ENCODE data around the gene SLC35D2. TPM values are rescaled to one million over a fixed set of nuclear protein-coding genes. Genes with fewer than 3 reads are reported as not detected.
"Not testable (repeated sequence)": the region's sequence is repeated elsewhere in the genome, so short reads cannot be mapped to it uniquely, and the experiment has no call there.

Gene SLC35D2
- polyA plus RNA-seq, 5 donors = 28.1 to 30.8 (median 30.2) TPM

- DNase-seq = no peak
Observed at GRCh38 chr9:96363175-96363967, 20.1 kb downstream of the SLC35D2 start.

GRCh38 chr9:96362119-96362518 is 21.4 kb downstream of the SLC35D2 start:
- DNase-seq = not testable (repeated sequence)

DNA sequence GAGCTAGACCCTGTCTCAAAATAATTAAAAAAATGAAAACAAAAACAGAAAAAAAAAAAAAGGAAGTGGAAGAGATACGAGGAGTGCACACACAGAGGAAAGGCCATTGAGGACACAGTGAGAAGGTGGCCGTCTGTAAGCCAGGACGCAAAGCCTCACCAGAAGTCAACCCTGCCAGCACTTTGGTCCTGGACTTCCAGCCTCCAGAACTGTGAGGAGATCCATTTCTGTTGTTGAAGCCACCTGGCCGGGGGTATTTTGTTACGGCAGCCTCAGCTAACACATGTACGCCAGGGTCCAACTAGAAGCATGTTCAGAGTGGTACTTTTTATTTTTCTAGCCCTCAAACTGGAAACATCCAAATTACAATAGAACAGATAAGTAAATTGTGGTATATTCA is 21.8 kb downstream of the SLC35D2 start:
- DNase-seq = no peak

DNA sequence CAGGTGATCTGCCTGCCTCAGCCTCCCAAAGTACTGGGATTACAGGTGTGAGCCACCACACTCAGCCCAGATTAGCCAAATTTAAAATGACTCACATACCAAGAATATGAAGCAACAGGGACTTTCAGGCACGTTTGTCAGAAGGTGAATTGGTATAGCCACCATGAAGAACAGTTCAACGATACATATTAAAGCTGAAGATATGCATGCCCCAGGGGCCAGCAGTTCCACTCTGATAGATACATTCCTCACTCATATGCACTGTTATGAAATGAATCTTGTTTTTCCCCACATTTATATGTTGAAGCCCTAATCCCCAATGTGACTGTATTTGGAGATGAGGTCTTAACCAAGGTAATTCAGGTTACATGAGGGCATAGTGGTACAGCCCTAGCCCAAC is 22.5 kb downstream of the SLC35D2 start:
- DNase-seq = no peak

DNA sequence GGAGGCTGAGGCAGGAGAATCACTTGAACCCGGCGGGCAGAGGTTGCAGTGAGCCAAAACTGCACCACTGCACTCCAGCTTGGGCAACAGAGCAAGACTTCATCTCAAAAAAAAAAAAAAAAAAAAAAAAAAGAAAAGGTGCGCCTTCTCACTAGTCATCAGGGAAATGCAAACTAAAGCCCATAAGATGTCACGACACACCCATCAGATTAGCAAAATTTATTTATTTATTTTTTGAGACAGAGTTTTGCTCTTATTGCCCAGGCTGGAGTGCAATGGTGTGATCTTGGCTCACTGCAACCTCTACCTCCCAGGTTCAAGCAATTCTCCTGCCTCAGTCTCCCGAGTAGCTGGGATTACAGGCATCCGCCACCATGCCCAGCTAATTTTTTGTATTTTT is 23.0 kb downstream of the SLC35D2 start:
- not testable (repeated sequence) for DNase-seq

GRCh38 chr9:96350866-96351265 is 32.6 kb downstream of the SLC35D2 start:
- no peak for DNase-seq

DNA sequence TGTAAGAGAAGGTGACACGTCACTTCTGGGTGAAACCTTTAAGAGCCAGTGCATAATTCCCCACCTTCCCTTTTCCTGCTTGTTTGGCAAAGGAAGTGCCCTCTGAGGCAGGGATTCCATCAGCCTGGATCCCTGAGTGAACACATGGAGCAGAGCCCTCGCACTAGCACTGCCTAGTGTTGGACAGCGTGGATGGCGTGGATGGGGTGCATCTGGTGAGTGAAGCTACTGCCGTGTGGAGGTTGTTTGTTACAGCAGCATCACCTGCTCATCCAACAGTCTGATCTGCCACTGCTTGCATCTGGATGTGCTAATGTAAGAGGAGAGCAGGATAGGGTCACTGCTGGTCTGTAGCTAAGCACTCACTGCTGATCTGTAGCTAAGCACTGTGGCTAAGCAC is 35.2 kb downstream of the SLC35D2 start:
- no peak for DNase-seq

DNA sequence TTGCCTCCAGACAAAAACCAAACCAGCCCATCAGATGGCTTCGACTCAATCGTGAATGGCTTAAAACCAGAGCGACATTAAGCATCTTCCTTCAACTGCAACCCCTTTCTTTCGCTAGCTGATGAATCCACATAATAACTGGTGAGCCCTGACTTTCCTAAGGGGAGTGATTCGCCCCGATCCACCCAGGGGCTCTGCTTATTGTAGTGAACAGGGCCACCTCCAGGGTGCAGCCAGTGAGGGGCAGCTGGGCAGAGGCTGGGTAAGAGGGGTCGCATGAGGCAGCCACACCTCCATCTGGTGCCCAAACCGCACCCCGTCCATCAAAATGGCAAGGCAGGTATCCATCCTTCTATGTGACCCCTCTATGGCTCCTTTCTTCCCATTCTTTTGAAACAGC is 38.0 kb downstream of the SLC35D2 start:
- DNase-seq = no peak

- peak in 1 of 2 donors; percentile 8 for DNase-seq
Observed at GRCh38 chr9:96344458-96345180, 38.9 kb downstream of the SLC35D2 start.

- peak; percentile 37 to 45 for DNase-seq
Observed at GRCh38 chr9:96343515-96344360, 39.8 kb downstream of the SLC35D2 start.

- DNase-seq = peak; percentile 78 to 81
Observed at GRCh38 chr9:96342571-96343245, 40.8 kb downstream of the SLC35D2 start.

GRCh38 chr9:96340707-96341106 is 42.8 kb downstream of the SLC35D2 start:
- DNase-seq = no peak

DNA sequence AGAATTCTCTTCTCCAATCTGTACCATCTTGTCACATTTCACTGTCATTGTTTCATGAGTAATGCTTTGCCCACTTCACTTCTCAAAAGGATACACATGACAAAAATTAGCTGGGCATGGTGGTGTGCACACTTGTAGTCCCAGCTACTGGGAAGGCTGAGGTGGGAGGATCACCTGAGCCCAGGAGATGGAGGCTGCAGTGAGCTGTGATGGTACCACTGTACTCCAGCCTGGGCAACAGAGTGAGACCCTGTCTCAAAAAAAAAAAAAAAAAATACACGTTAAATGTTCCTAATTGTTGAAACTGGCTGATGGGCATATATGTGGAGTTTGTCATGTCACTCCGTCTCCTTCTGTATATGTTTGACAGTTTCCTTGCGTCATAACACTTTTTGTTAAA is 45.2 kb downstream of the SLC35D2 start:
- no peak for DNase-seq

GRCh38 chr9:96333958-96334357 is 49.6 kb downstream of the SLC35D2 start:
- no peak for DNase-seq

GRCh38 chr9:96331236-96331947 is 52.1 kb downstream of the SLC35D2 start:
- no peak for DNase-seq

GRCh38 chr9:96327694-96328352 is 55.7 kb downstream of the SLC35D2 start:
- peak; percentile 21 to 40 for DNase-seq

DNA sequence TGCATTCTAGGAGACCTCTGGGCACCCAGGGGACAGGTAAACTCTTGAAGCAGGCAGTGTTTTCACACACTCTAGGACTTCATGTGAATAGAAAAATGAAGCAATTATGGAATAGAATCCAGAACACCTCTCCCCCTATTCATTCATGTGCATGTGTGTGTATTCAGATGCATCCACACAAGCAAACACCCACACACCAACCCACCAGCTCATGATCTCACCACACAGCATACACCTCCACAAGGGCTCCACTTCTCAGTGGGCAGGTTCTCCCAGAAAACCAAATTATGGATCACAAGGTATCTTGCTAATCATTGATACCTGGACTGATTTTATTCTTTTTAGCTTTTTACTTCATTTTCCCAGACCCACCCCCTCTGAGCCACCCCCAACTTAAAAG is 60.3 kb downstream of the SLC35D2 start:
- DNase-seq = no peak

DNA sequence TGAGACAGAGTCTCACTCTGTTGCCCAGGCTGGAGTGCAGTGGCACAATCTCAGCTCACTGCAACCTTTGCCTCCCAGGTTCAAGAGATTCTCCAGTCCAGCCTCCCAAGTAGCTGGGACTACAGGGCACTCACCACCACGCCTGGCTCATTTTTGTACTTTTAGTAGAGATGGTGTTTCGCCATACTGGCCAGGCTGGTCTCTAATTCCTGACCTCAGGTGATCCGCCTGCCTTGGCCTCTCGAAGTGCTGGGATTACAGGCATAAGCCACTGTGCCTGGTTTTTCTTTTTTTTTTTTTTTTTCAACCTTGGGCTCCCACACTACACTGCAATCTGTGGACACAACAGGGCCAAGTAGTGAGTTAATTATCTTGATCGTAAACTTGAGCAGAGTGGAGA is 60.8 kb downstream of the SLC35D2 start:
- not testable (repeated sequence) for DNase-seq

DNA sequence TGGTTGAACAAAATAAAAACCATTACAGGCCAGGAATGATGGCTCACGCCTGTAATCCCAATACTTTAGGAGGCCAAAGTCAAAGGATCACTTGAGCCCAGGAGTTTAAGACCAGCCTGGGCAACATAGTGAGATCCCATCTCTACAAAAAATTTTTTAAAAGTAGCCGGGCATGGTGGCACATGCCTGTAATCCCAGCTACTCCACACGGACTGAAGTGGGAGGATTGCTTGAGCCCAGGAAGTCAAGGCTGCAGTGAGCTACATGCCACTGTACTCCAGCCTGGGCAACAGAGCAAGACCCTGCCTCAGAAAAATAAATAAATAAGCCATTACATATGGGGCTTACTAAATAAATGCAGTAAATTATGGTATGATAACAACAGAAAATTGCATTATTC is 61.3 kb downstream of the SLC35D2 start:
- not testable (repeated sequence) for DNase-seq

GRCh38 chr9:96321515-96321914 is 62.0 kb downstream of the SLC35D2 start:
- no peak for DNase-seq
